ENCODE measurements around the gene PKN2. TPM values are rescaled to one million over a fixed set of nuclear protein-coding genes. Genes with fewer than 3 reads are reported as not detected.
"Not testable (repeated sequence)": the region's sequence is repeated elsewhere in the genome, so short reads cannot be mapped to it uniquely, and the experiment has no call there.

The PKN2 gene
- total and polyA plus RNA-seq, 2 experiments from 2014 or later, result 14.6 to 29.4 TPM

- DNase-seq (ENCODE audit: low spot score); ATAC-seq; H3K4me1 Mint-ChIP-seq: not testable (repeated sequence)
These were observed 196.6 kb downstream of the PKN2 start for GRCh38 chr1:88880717-88881116.

DNA sequence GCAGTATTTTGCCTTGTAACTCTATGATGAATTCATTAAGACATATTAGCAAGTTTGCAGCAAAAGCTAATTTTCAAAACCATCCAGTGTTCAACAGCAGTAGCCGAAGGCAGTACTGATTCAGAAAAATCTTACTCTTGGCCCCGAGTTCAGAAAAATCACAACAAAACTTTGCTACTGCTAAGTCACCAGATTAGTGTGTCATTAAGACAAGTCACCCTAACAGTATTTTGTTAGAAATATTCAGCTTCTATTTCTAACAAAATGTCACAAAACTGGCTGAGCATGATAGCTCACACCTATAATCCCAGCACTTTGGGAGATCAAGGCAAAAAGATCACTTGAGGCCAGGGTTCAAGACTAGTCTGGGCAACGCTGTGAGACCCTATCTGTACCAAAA lies 199.1 kb downstream of the PKN2 start:
- Histone ChIP-seq H3K4me1 (ENCODE audit: insufficient read depth) (no peaks in the 10 kb centered on the region), H3K36me3 (ENCODE audit: insufficient read depth) (peaks cover 8% of the 10 kb centered on the region; the same call in 1 of the 2 replicates), H3K27ac (ENCODE audit: low read depth) (no peak overlapping the region), H4K20me1 (replicated peaks; ENCODE audit: insufficient read depth) (no peaks in the 10 kb centered on the region; the same call in 1 of the 2 replicates), H3K9me2 (ENCODE audit: insufficient read depth) (no peaks in the 10 kb centered on the region), H3K27me3 (ENCODE audit: insufficient read depth) (no peaks in the 10 kb centered on the region), H2AFZ (no peak overlapping the region), H3K4me3 (no peak overlapping the region), H3F3A (replicated peaks; ENCODE audit: low read depth) (no peaks in the 10 kb centered on the region), H3K79me2 (replicated peaks; ENCODE audit: insufficient read depth) (peaks cover under 1% of the 10 kb centered on the region; the same call in 1 of the 2 replicates), H3K4me2 (no peak overlapping the region)
- ATAC-seq (no peak), DNase-seq (ENCODE audit: low spot score) (no peak)
- H3K9me3 Mint-ChIP-seq, result no peaks in the 10 kb centered on the region
- H3K4me3 Mint-ChIP-seq, result no peak overlapping the region
- H3K27me3 Mint-ChIP-seq (ENCODE audit: insufficient read depth, low read depth, poor library complexity), result no peaks in the 10 kb centered on the region
- no peak for TF ChIP-seq EZH2phosphoT487 (IDR thresholded peaks at IDR 0.05; ENCODE audit: unreplicated experiment)
- TF ChIP-seq POLR2AphosphoS5 (IDR thresholded peaks at IDR 0.05; ENCODE audit: low read depth), result no peak
- TF ChIP-seq ZNF331 (CRISPR knock-in tag; IDR thresholded peaks at IDR 0.05; ENCODE audit: low read depth), result no peak
- no peak for TF ChIP-seq ETS1 (IDR thresholded peaks at IDR 0.05)
- TF ChIP-seq STAT1 (IDR thresholded peaks at IDR 0.05; ENCODE audit: unreplicated experiment), result no peak
- TF ChIP-seq EZH2 (IDR thresholded peaks at IDR 0.05; ENCODE audit: low read depth, unreplicated experiment), result no peak
- no peak for TF ChIP-seq ZNF114 (CRISPR knock-in tag; IDR thresholded peaks at IDR 0.05)
- TF ChIP-seq, protein P1, sequence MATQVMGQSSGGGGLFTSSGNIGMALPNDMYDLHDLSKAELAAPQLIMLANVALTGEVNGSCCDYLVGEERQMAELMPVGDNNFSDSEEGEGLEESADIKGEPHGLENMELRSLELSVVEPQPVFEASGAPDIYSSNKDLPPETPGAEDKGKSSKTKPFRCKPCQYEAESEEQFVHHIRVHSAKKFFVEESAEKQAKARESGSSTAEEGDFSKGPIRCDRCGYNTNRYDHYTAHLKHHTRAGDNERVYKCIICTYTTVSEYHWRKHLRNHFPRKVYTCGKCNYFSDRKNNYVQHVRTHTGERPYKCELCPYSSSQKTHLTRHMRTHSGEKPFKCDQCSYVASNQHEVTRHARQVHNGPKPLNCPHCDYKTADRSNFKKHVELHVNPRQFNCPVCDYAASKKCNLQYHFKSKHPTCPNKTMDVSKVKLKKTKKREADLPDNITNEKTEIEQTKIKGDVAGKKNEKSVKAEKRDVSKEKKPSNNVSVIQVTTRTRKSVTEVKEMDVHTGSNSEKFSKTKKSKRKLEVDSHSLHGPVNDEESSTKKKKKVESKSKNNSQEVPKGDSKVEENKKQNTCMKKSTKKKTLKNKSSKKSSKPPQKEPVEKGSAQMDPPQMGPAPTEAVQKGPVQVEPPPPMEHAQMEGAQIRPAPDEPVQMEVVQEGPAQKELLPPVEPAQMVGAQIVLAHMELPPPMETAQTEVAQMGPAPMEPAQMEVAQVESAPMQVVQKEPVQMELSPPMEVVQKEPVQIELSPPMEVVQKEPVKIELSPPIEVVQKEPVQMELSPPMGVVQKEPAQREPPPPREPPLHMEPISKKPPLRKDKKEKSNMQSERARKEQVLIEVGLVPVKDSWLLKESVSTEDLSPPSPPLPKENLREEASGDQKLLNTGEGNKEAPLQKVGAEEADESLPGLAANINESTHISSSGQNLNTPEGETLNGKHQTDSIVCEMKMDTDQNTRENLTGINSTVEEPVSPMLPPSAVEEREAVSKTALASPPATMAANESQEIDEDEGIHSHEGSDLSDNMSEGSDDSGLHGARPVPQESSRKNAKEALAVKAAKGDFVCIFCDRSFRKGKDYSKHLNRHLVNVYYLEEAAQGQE (IDR thresholded peaks at IDR 0.05; ENCODE audit: unreplicated experiment), result no peak
- no peak for TF ChIP-seq CREB1 (CRISPR knock-in tag; IDR thresholded peaks at IDR 0.05; ENCODE audit: low read depth)
- no peak for TF ChIP-seq JUNB (IDR thresholded peaks at IDR 0.05; ENCODE audit: unreplicated experiment)
- peaks cover 3% of the 10 kb centered on the region; the same call in 1 of the 3 replicates for H3K36me3 Mint-ChIP-seq (ENCODE audit: low read depth)
- no peaks in the 10 kb centered on the region for H3K4me1 Mint-ChIP-seq
- H3K27ac Mint-ChIP-seq, result no peak overlapping the region

More at GRCh38 chr1:88880717-88881116, 196.6 kb downstream of the PKN2 start:
- not testable (repeated sequence) for H3K27me3 ChIP-seq (ENCODE audit: insufficient read depth); H3K36me3 Mint-ChIP-seq (ENCODE audit: low read depth); H3K4me2 ChIP-seq; H3K9me2 ChIP-seq (ENCODE audit: insufficient read depth); H2AFZ ChIP-seq; H3K27ac ChIP-seq (ENCODE audit: low read depth); H3K27ac Mint-ChIP-seq; H3F3A ChIP-seq (replicated peaks; ENCODE audit: low read depth); H3K4me3 Mint-ChIP-seq; H3K36me3 ChIP-seq (ENCODE audit: insufficient read depth); H3K27me3 Mint-ChIP-seq (ENCODE audit: insufficient read depth, low read depth, poor library complexity); H3K9me3 Mint-ChIP-seq; H4K20me1 ChIP-seq (replicated peaks; ENCODE audit: insufficient read depth); H3K4me3 ChIP-seq; H3K79me2 ChIP-seq (replicated peaks; ENCODE audit: insufficient read depth); H3K4me1 ChIP-seq (ENCODE audit: insufficient read depth)

Small RNAs within 50 kb of the gene (small RNA-seq; reads per million reads assigned to genes)
- not detected for gene RNU6-125P (ENCODE audit: low replicate concordance)

Other genes with a start within 250 kb of the PKN2 start
- gene GTF2B, start 207.3 kb downstream of the PKN2 start, total RNA-seq (2014; rRNA removed; shearing (Covaris generic)), result 19.9 and 22.7 TPM in 2 replicates
- gene GTF2B, start 207.3 kb downstream of the PKN2 start, polyA plus RNA-seq (2016; fragmentation: Nextera tagmentation; extraction: Ambion mirVana), result 15.7 and 19.8 TPM in 2 replicates

Measured in GM23338 (cell line).